Breast epithelium (tissue), 3 donors: ENCODE results near the gene HNRNPL.

Experiments
- POLR2A ChIP-seq: fragments of 450-650 bp; IDR thresholded peaks from one replicate; pipeline ENCODE4 v1.6.1; 2016; ENCODE audit warnings: antibody characterized with exemption, mild to moderate bottlenecking, moderate library complexity
- TF ChIP-seq, protein P1 (sequence below), 3 donors: fragments of 450-650 bp; IDR thresholded peaks; one replicate each; pipeline ENCODE4 v1.5.1; 2016 to 2017; ENCODE audit warnings: antibody characterized with exemption in 3 of 3, mild to moderate bottlenecking in 3 of 3, moderate library complexity in 3 of 3

DNA sequence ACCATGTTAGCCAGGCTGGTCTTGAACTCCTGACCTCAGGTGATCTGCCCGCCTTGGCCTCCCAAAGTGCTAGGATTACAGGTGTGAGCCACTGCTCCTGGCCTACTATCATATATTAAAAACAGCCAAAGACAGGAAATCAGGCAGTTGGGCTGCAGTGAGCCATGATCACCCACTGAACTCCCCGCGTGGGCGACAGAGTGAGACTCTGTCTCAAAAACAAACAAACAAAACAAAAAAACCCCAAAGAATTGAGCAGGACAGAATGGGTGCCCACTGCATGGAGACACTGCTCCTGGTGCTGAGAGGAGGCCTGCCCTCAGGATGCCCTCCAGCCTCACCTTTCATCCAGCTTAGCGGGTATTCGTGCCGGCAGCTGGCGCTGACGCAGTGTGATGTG lies 33.5 kb upstream of the HNRNPL start:
- TF ChIP-seq POLR2A, result no peak
- TF ChIP-seq, protein P1, sequence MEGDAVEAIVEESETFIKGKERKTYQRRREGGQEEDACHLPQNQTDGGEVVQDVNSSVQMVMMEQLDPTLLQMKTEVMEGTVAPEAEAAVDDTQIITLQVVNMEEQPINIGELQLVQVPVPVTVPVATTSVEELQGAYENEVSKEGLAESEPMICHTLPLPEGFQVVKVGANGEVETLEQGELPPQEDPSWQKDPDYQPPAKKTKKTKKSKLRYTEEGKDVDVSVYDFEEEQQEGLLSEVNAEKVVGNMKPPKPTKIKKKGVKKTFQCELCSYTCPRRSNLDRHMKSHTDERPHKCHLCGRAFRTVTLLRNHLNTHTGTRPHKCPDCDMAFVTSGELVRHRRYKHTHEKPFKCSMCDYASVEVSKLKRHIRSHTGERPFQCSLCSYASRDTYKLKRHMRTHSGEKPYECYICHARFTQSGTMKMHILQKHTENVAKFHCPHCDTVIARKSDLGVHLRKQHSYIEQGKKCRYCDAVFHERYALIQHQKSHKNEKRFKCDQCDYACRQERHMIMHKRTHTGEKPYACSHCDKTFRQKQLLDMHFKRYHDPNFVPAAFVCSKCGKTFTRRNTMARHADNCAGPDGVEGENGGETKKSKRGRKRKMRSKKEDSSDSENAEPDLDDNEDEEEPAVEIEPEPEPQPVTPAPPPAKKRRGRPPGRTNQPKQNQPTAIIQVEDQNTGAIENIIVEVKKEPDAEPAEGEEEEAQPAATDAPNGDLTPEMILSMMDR (IDR thresholded peaks at IDR 0.05), result no peak
